EH (cell line): ENCODE results near the gene INTS11.
A peak's percentile ranks its signal among the peaks of the same experiment; 100 is the strongest.

ENCODE experiments used
- DNase-seq: peaks from one replicate; pipeline ENCODE4 v3.0.0-alpha.2; 2015; ENCODE audit warnings: low read depth

INTS11 gene

DNA sequence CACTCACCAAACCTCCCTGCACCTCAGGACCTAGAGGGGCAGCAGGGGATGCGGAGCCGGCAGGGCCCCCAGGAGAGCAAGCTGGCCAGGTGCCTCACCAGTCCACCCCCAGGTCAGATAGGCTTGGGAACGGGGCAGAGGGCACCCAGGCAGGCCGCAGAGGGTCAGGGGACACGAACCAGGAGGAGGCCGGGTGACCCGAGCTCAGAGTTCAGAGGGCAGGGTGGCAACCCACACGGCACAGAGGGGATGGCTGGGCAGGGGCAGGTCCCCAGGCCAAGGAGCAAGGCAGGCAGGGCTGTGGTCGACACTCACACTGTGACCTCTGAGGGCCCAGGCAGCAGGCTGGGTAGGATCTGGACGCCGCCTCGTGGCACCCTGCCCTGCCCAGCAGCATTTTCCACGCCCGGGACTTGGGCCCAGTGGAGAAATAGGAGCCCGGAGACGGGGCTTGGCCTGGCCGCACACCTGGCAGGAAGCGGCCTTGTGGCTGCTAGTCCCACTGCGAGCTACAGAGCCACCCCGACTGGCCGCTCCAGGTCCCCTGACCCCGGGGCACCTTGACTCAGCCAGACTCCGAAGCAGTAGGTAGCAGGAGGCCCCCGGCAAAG lies 19.5 kb upstream of the INTS11 start:
- no peak for DNase-seq

DNA sequence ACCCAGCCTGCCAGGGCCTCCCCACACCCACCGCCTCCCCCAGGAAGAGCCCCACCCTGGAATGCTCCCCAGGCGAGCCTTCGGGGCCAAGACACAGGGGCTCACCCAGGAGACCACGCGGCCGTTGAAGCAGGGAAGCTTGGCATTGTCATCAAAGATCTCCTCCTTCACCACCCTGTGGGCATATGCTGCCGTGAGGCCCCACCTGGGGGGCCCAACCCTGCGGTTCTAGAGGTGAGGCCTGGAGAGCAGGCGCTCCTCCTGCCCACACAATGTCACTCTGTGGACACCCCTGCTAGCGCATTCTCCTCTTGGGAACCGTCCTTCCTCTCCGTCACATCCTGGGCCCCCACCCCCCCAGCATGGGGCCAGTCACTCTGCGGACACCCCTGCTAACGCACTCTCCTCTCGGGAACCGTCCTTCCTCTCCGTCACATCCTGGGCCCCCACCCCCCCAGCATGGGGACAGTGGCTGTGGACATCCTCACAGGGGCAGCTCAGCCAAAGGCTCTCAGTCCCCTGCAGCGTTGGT lies 18.2 kb upstream of the INTS11 start:
- no peak for DNase-seq

DNA sequence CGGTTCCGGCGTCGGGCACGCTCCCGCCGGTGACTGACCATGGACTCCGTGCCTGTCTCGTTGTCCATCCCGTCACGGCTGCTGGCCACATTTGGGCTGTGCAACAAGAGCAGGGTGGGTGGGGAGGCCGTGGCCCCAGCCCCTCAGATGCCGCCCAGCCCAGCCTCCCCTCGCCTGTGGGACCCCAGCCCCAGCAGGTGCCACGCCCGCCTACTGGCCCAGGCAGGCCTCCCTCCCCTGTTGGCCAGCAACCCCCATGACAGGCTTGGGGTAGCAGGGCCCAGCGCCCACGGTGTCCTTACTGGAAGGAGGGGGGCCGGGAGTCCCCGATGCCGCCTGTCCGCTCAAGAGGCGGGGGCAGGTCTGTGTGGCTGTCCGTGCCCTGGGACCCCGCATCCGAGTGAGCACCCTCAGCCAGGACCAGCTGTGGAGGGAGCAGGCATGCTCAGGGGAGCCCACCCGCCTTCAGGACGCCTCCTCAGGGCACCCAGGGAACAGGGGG lies 17.7 kb upstream of the INTS11 start:
- no peak for DNase-seq

DNA sequence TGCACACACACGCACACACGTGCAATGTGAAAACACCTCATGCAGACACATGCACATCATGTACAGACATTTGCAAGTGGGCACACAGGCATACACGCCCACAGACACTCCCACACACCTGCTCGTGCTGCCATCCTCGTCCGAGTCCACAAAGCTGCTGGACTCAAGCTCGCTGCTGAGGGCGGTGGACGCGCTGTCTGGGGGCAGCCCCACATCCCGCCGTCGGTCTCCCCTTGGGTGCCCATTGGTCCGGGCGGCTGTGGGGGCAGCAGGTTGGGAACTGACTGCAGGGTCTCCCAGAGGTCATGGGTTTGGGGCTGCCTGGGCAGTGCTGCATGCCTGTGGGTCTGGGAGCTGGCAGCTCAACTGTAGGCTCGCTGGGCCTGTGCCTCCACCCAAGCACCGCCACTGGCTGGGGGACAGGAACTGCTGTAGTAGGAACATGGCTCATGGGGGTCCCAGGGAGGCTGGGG lies 17.1 kb upstream of the INTS11 start:
- no peak for DNase-seq

DNA sequence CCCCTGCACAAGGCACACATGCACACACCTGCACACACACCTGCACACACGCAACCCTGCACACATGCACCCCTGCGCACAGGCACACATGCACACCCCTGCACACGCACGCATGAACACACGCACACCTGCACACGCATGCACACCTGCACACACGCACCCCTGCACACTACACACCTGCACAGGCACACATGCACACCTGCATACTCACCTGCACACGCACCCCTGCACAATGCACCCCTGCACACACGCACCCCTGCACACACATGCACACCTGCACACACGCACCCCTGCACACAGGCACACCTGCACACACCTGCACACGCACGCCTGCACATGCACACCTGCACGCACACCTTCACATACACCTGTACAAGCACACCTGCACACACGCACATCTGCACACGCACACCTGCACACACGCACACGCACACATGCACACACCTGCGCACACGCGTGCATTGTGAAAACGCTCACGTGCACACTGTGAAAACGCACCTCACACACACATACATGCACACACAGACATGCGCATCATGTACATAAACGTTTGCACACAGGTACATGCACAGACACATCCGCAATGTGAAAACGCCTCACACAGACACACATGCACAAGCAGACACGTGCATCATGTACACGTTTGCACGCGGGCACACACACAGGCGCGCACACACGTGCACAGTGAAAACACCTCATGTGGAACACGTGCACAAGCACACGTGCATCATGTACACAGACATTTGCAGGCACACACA lies 16.5 kb upstream of the INTS11 start:
- DNase-seq: no peak

DNA sequence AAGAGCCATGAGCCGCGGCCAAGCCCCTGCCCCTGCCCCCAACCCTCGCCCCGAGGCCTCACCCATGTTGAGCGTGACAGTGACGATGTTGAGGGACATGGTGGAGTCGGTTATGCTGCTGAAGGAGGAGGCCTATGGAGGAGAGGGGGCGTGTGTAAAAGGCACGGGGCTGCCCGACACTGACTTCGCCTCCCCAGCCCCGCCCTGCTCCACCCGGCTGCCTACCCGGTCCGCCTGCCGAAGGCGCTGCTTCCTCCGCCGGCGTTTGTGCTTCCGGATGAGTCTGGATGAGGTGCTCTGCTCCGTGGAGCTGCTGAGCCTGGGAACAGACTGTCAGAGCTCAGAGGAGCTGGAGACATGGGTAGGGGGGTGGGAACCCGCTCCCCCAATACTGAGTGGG lies 15.7 kb upstream of the INTS11 start:
- DNase-seq: no peak

DNA sequence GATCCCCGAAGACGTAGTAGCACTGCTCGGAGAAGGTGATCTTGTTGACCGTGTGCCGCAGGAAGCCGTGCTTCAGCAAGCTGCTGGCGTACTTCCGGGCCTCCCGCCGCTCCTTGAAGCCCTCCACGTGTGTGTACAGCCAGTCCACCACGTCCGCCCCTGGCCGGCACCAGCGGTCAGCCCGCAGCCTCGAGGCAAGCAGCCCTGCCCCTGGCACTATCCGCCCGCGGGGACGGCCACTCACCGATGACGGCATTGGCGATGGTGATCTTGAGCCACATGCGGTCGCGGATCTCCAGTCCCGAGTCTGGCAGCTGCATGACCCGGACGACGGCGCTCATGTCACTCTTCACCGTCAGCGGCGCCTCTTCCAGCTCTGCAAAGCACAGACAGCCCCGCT lies 13.8 kb upstream of the INTS11 start:
- DNase-seq: no peak

DNA sequence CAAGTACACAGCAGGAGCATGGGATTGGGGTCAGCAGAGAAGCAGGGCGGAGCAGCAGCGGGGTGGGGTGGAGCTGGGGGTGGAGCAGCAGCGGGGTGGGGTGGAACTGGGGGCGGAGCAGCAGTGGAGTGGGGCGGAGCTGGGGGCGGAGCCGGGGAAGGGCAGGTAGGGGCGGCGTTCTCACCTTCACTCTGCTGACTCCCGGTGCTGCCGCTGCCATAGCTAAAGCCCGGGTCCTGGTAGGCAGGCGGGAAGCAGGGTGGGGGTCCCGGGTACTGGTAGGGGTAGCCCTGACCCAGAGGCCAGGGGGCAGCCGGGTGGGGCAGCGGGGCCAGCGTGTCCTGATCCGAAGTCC lies 13.3 kb upstream of the INTS11 start:
- DNase-seq: no peak

DNA sequence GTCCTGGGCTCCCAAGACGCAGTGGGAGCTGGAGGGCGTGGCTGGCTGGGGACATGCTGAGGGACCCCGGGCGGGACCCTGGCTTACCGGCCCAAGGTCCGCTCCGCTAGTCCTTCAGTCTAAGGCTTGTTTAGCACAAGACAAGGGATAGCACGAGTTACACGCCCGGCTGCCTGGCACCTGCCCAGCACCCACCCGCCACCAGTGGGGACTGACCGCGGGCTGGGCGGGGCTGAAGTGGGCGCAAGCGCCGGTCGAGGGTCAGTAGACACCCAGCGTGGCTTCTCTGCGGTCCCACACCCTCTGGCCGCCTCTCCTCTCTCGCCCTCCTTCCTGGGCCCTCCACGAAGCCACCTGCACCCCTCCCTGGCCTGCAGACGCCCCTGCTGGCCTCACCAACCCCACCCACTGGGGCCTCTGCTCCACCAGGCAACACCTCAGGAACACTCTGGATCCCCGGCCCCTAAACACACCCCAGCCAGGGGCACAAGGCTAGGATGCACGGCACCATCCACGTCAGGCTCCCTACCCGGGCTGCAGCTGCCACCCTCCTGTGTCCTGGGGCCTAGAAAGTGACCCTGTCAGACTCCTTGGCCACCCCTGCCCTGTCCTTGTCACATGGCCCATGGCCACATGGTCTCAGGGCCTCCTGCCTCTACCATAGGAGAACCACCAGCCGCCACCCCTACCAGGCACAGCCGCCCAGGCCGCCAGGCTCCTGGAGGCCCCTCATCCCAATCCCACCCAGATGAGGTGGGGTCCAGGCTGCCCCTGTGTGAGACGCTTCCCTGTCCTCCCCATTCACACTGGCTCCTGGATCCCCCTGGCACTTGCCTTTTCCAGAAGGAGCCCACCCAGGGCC lies 12.7 kb upstream of the INTS11 start:
- DNase-seq: no peak

DNA sequence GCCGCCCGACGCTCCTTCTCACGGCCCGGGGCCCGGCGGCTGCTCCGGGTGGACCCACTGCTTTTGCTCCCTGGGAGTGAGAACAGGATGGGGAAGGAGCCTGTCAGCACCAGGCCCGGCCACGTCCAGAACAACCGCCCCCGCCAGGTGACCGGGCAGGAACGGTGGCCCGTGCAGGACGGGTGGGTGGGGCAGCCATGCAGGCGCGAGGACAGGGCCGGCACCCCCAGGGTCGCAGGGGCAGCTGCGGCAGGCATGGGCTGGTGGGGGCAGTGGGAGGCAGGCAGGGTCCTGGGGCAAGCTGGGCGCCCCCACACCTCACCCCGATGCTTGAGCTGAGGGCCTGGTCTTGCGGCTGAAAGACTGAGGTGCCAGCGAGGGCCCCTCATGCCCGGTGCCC lies 12.0 kb upstream of the INTS11 start:
- no peak for DNase-seq

DNA sequence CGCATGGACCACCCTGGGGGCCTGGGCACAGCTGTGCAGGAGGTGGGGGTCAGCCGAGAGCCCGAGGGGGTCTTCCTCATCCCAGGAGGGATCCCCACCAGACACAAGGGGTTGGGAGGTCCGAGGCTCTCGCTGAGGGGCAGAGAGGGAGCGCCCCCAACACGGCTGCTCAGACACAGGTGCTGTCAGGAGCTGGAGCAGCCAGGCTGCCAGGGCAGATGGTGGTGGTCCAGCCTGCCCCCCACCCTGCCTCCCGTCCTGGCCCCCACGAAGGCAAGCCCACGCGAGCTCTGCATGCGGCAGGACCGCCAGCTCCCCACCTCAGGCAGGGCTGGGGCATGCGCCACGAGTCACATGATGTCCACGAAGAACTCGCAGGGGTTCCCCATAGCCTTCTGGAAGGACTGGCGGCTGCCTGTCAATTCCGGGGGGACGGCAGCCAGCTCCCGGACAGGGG lies 11.4 kb upstream of the INTS11 start:
- no peak for DNase-seq

DNA sequence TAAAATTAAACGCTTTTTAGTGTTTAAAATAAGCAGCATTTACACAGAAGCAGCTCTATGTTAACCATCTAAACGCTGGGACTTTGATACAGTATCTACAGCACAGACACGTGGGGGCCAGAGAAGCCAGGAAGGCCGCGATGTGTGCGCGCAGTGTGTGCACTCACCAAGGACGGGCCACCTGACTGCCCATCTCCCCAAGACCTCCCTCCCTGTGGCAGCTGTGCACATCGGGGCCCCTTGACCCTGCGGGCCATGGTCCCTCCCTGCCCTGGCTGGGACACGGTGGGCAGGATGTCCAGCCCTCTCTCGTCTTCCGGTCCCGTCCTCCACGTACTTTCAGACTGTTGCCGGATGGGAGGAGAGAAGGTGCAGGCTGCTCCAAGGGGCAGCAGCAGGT lies 10.8 kb upstream of the INTS11 start:
- no peak for DNase-seq

DNA sequence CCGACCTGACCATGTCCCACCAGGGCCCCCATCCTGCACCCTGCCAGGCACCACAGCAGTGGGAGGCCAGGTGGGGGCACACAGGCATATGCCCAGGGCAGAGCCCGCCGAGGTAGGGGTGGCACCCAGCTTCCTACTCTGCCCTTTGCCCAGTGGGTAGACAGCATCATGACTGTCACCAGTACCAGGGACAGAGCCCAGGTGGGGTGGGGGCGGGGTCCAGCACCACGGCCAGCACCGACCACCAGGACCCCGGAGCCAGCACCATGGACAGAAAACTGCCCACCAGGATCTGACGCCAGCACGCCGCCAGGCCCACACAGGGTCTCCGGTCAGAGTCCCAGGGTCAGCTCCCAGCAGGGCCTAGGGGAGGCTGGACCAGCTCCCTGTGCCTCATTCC lies 10.4 kb upstream of the INTS11 start:
- no peak for DNase-seq

DNA sequence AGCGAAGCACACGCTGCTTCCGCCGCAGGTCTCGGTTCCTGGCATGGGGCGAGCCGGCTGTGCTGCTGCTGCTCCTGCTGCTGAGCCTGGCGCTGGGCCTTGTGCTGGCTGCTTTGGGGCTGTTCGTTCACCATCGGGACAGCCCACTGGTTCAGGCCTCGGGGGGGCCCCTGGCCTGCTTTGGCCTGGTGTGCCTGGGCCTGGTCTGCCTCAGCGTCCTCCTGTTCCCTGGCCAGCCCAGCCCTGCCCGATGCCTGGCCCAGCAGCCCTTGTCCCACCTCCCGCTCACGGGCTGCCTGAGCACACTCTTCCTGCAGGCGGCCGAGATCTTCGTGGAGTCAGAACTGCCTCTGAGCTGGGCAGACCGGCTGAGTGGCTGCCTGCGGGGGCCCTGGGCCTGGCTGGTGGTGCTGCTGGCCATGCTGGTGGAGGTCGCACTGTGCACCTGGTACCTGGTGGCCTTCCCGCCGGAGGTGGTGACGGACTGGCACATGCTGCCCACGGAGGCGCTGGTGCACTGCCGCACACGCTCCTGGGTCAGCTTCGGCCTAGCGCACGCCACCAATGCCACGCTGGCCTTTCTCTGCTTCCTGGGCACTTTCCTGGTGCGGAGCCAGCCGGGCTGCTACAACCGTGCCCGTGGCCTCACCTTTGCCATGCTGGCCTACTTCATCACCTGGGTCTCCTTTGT lies 9.2 kb upstream of the INTS11 start:
- no peak for DNase-seq

DNA sequence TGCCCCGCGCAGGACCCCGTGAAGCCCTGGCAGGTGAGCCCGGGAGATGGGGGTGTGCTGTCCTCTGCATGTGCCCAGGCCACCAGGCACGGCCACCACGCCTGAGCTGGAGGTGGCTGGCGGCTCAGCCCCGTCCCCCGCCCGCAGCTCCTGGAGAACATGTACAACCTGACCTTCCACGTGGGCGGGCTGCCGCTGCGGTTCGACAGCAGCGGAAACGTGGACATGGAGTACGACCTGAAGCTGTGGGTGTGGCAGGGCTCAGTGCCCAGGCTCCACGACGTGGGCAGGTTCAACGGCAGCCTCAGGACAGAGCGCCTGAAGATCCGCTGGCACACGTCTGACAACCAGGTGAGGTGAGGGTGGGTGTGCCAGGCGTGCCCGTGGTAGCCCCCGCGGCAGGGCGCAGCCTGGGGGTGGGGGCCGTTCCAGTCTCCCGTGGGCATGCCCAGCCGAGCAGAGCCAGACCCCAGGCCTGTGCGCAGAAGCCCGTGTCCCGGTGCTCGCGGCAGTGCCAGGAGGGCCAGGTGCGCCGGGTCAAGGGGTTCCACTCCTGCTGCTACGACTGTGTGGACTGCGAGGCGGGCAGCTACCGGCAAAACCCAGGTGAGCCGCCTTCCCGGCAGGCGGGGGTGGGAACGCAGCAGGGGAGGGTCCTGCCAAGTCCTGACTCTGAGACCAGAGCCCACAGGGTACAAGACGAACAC lies 8.5 kb upstream of the INTS11 start:
- DNase-seq: no peak

DNA sequence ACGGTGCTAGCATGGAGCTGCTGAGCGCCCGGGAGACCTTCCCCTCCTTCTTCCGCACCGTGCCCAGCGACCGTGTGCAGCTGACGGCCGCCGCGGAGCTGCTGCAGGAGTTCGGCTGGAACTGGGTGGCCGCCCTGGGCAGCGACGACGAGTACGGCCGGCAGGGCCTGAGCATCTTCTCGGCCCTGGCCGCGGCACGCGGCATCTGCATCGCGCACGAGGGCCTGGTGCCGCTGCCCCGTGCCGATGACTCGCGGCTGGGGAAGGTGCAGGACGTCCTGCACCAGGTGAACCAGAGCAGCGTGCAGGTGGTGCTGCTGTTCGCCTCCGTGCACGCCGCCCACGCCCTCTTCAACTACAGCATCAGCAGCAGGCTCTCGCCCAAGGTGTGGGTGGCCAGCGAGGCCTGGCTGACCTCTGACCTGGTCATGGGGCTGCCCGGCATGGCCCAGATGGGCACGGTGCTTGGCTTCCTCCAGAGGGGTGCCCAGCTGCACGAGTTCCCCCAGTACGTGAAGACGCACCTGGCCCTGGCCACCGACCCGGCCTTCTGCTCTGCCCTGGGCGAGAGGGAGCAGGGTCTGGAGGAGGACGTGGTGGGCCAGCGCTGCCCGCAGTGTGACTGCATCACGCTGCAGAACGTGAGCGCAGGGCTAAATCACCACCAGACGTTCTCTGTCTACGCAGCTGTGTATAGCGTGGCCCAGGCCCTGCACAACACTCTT lies 7.7 kb upstream of the INTS11 start:
- DNase-seq: no peak

DNA sequence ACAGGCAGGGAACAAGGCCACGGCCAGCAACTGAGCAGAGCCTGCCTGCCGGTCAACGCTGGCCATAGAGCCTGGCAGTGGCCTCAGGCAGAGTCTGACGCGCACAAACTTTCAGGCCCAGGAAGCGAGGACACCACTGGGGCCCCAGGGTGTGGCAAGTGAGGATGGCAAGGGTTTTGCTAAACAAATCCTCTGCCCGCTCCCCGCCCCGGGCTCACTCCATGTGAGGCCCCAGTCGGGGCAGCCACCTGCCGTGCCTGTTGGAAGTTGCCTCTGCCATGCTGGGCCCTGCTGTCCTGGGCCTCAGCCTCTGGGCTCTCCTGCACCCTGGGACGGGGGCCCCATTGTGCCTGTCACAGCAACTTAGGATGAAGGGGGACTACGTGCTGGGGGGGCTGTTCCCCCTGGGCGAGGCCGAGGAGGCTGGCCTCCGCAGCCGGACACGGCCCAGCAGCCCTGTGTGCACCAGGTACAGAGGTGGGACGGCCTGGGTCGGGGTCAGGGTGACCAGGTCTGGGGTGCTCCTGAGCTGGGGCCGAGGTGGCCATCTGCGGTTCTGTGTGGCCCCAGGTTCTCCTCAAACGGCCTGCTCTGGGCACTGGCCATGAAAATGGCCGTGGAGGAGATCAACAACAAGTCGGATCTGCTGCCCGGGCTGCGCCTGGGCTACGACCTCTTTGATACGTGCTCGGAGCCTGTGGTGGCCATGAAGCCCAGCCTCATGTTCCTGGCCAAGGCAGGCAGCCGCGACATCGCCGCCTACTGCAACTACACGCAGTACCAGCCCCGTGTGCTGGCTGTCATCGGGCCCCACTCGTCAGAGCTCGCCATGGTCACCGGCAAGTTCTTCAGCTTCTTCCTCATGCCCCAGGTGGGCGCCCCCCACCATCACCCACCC lies 6.9 kb upstream of the INTS11 start, which contains the start of gene TAS1R3:
Gene TAS1R3, plus strand, starts transcription at position 213 of the 898 bp plus-strand sequence. Its CDS starts 66 bp downstream, at position 279.
- peak; percentile 39 for DNase-seq

DNA sequence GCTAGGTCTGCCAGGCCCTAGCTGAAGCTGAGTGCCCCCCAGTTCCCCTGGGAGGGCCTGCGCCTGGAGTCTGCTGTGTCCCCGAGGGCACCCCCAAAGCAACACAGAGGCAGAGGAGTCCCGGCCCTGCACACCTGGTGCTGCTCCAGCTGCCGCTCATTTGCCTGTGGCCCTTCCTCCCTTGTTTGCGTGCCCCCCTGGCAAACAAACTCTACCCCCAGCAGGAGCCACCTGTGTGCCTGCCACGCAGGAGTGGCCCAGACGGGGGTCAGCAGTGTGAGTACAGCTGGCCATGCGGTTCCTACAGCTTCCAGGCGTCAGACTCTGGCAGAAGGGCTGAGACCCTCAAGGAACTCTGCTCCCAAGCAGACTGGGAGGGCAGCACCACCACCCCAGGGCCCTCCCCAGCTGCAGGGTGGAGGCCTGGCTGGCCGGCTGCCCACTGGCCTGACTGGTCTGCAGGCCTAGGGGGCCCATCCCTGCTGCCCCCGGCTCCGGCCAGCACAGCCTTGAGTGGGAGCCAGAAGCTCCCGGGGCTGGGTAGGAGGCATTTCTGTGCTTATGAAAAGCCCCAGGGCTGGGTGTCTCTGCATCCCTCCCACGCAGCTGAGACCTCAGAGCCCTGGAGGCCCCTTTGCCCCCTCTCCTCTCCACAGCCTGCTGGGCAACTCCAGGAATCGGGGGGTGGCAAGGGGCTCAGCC lies 6.1 kb upstream of the INTS11 start:
- no peak for DNase-seq
